GM12874 (cell line): ENCODE data around the gene C1QTNF9.

Source experiments
- TF ChIP-seq, protein P1 (sequence below): IDR thresholded peaks from 2 replicates; pipeline ENCODE4 v1.5.1; 2011; ENCODE audit warnings: low read depth, mild to moderate bottlenecking, control low read depth, low read length, moderate library complexity; ENCODE audit not compliant: insufficient read depth

The C1QTNF9 gene

DNA sequence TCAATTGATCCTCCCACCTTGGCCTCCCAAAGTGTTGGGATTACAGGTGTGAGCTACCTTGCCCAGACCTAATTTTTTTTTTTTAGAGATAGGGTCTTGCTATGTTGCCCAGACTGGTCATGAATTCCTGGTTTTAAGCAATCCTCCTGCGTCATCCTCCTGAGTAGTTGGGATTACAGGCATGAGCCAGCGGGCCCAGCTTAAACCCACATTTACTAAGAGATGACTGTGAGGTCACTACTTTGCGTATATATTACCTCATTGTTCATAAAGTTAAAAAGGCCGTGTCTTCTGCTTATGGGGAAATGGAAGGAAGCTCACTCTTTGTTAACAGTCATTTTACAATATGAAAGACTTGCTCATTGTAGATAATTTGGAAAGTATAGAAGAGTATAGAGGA, 39.6 kb upstream of the C1QTNF9 start:
- TF ChIP-seq, protein P1, sequence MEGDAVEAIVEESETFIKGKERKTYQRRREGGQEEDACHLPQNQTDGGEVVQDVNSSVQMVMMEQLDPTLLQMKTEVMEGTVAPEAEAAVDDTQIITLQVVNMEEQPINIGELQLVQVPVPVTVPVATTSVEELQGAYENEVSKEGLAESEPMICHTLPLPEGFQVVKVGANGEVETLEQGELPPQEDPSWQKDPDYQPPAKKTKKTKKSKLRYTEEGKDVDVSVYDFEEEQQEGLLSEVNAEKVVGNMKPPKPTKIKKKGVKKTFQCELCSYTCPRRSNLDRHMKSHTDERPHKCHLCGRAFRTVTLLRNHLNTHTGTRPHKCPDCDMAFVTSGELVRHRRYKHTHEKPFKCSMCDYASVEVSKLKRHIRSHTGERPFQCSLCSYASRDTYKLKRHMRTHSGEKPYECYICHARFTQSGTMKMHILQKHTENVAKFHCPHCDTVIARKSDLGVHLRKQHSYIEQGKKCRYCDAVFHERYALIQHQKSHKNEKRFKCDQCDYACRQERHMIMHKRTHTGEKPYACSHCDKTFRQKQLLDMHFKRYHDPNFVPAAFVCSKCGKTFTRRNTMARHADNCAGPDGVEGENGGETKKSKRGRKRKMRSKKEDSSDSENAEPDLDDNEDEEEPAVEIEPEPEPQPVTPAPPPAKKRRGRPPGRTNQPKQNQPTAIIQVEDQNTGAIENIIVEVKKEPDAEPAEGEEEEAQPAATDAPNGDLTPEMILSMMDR, result no peak

DNA sequence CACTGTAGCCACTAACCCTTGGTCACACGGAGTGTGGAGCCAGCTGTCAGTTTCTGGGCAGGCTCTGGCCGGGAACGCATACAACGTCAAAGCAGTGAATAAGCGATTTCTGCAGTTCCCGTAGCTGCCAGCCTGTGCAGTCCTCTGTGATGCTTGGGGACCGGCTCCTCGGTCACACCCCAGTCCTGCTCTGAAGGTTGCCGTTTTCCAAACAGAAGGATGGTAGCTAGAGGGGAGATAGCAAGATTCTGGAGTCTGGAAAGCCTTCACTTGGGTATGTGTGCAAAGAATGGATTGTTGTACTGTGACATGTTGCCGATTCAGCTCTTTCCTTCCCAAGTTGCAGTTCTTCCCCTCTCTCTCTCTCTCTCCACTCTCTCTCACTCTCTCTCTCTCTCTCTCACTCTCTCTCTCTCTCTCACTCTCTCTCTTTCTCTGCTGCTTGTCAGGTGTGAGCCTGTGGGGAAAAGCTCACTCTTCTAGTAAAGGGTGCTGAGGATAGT, 38.7 kb upstream of the C1QTNF9 start:
- TF ChIP-seq, protein P1, result no peak

DNA sequence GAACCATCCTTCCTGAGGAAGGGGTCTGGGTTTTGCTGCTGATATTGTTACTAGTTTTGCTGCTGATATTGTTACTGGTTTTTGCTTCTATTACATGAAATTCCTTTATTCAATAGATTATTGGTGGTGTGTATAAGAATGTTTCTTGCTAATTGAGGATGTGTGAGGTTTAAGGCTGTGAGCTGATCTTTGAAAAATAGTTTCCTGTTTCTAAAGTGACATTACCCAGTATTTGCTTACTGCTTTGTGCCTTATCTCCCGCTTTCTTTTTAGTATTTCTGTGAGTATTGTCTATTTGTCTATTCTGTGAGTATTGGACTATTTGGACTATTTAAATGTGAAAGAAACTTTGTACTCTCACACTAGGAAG, 38.2 kb upstream of the C1QTNF9 start:
- TF ChIP-seq, protein P1, result no peak

DNA sequence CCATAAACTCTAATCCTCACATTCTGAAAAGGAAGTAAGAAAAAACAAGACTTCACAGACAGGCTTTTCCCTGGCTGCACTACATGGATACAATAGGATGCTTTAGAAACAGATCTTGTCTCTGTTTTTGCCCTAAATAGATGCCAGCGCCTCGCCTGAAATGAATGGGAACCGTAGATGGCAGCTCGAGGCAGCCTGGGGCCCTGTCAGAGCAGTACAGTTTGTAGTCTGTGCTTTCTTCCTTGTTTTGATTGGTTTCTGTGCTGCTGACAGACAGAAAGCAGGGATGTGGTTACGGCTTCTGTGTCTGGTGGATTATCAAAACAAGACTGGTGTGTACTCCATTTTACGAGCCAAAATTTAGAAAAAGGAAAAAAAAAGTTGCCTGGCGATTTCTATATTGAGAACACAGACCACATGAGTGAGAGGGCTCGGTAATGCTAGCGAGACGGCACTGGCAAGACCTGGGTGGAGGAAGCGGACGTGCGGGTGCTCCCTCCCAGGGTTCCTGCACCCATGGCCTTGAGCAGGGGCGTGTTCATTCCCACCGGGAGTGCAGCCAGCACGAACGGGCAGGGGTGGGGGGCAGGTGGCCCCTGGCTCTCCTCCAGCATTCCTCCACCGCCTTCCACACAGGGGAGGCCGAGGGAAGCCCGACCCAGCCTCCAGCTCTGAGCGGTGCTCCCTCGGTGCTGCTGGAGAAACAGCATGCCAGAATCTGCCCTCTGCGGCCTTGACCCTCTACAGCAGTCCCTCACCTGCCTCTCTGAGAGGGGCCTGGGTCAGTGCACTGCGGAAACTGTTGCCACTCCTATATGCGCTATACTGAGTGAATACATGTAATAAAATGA, 37.6 kb upstream of the C1QTNF9 start:
- TF ChIP-seq, protein P1, result no peak

DNA sequence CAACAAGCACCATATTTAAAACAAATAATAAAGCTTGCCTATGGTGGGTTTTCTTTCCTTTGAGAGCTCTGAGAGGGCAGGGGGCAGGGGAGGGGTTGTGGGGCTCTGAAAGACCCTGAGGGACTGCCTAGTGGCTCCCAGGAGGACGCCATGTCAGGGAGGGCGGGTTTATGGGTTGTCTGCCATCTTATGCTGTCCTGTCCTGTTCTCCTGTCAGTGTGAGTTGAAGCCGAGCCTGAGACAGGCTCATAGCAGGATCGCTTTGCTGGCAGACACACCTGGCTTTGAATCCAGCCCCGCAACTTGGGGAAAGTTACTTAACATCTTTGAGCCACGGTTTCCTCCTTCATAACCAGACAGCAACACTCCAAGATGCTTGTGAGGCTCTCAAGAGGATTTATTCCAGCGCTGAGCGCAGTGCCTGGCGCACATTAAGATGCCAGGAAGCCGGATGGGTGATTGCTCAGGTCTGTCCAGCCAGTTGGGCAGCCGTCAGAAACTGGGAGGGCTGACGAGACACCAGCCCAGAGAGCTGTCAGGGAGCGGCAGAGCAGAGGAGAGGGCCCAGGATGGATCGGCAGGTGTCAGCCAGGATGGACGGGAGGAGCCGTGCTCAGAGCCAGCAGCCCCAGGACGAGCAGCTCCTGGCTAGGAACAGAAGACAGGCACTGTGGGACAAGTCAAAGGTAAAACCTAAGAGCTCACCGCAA, 36.8 kb upstream of the C1QTNF9 start:
- TF ChIP-seq, protein P1, result no peak

DNA sequence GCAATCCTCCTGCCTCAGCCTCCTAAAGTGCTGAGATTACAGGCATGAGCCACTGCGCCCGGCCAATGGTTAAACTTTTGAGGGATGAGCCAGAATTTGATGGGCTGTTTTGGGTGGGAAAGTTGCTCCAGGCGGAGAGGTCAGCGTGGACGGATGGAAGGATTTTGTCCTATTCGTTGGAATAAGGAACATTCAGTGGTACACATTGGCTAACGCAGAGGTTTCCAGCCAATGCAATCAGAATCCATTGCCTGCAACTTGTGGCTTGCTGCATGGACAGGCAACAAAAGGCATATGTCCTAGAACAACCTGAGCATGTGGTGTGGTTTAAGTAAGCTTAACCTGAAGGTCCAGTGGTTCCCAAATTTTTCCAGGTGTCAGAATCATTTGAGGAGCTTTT, 35.5 kb upstream of the C1QTNF9 start:
- TF ChIP-seq, protein P1, result no peak

DNA sequence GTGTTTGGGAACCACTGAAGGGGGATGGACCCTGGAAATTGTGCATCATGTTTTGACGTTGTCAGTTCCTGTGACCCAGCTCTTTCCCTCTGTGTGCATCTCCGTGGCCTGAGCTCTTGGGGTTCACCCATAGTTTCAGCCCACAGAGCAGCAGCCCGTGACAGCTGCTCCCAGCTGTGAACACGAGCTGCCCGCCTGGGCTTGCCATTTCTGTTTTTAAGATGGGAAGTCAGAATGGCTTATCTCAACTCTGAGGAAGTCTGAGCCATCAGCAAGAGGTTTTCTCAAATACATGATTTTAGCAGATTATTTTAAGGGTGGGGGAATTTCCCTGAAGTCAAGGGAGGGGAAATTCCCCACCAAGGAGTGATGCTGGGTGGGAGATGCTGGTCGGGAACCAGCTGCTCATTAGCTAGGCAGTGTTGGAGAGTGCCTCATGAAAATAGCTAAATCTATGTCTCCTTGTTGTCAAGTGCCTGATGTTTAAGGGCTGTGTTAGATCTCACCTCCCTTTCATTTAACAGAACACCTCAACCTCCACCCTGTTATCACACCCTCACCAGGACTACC, 34.8 kb upstream of the C1QTNF9 start:
- TF ChIP-seq, protein P1, result no peak
